ENCODE results near the gene FSIP1. TPM values are rescaled to one million over a fixed set of nuclear protein-coding genes. Genes with fewer than 3 reads are reported as not detected.

The FSIP1 gene
- total RNA-seq, 5 donors from 2014 or later (not counting 1 experiment from before 2014, with no cell fraction given) = 0.30 to 1.0 (median 0.43) TPM

DNA sequence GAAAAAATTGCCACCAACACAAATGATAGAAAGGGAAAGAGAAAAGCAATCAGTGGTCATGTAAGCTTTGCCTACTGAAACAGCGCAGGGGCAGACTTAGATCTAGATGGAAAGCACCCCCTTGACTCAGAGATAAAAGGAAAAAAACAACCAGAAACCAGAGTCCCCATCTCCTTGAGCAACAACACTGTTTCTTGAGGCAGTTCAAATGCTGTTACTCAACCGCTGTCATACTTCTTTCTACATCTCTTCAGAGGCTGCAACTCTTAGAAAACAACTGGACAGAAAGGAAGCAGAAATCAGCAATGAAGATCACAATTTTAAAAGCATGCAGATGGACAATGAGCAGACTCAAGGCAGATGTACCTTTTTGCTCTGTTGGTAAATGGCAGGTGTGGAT lies 36.5 kb downstream of the FSIP1 start:
- Mint-ChIP-seq H3K4me1 (no peaks in the 10 kb centered on the region), H3K27me3 (peaks cover 25 to 35% of the 10 kb centered on the region in 2 donors), H3K36me3 (no peaks in the 10 kb centered on the region), H3K9me3 (no peaks in the 10 kb centered on the region), H3K27ac (no peak overlapping the region), H3K4me3 (no peak overlapping the region)
- ATAC-seq (replicated peaks in 1 of 4) (no peak), DNase-seq (no peak)
- Histone ChIP-seq H3K4me3 (ENCODE audit: control insufficient read depth in 1 of 2, extremely low read depth in 1 of 2, low read length in 1 of 2) (no peak overlapping the region), H3K36me3 (ENCODE audit: control insufficient read depth in 2 of 2, extremely low read depth in 1 of 2, insufficient read depth in 1 of 2, low read length in 1 of 2) (no peaks in the 10 kb centered on the region), H3K4me1 (ENCODE audit: control insufficient read depth in 1 of 2, extremely low read depth in 1 of 2, insufficient read depth in 2 of 2, low read length in 2 of 2) (no peaks in the 10 kb centered on the region), H3K27me3 (replicated peaks in 1 of 2; ENCODE audit: control insufficient read depth in 2 of 2, extremely low read depth in 1 of 2, insufficient read depth in 2 of 2, low read length in 1 of 2) (peaks cover 0 to 7% of the 10 kb centered on the region in 2 experiments), H3K9me3 (no peaks in the 10 kb centered on the region), H3K27ac (ENCODE audit: low read length) (no peak overlapping the region)
- 83% methylated on average over 2 of the region's 2 CpGs for WGBS (ENCODE audit: insufficient coverage)
- ChIA-PET CTCF (no interaction called here), POLR2A (no interaction called here)

DNA sequence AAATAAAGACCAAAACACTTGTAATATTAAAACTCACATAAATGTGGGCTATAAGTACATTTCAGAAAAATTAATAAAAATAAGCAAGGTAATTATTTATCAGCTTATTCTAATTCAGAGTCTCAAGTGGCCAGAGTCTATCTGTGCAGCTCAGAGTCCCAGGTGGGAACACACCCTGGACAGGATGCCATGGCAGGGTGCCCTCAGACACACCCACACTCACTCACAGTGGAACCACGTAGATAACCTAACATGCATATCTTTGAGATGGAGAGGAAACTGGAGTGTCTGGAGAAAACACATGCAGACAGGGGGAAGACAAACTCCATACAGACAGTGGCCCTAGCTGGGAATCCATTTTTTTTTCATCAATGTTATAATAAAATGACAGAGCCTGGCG lies 37.2 kb downstream of the FSIP1 start:
- Histone ChIP-seq H3K4me1 (ENCODE audit: control insufficient read depth in 1 of 2, extremely low read depth in 1 of 2, insufficient read depth in 2 of 2, low read length in 2 of 2) (no peaks in the 10 kb centered on the region), H3K36me3 (ENCODE audit: control insufficient read depth in 2 of 2, extremely low read depth in 1 of 2, insufficient read depth in 1 of 2, low read length in 1 of 2) (no peaks in the 10 kb centered on the region), H3K4me3 (ENCODE audit: control insufficient read depth in 1 of 2, extremely low read depth in 1 of 2, low read length in 1 of 2) (no peak overlapping the region), H3K27ac (ENCODE audit: low read length) (no peak overlapping the region), H3K27me3 (replicated peaks in 1 of 2; ENCODE audit: control insufficient read depth in 2 of 2, extremely low read depth in 1 of 2, insufficient read depth in 2 of 2, low read length in 1 of 2) (peaks cover 0 to 7% of the 10 kb centered on the region in 2 experiments), H3K9me3 (no peaks in the 10 kb centered on the region)
- Mint-ChIP-seq H3K27me3 (peaks cover 20 to 35% of the 10 kb centered on the region in 2 donors), H3K4me1 (no peaks in the 10 kb centered on the region), H3K36me3 (no peaks in the 10 kb centered on the region), H3K4me3 (no peak overlapping the region), H3K9me3 (no peaks in the 10 kb centered on the region), H3K27ac (no peak overlapping the region)
- ChIA-PET CTCF (interaction anchor here in 1 of 2 donors (1.1 to 1.2 kb wide), 2 partner anchors 13 to 1022 kb away, joined by 3 read pairs; no protein-coding TSS in a partner anchor), POLR2A (no interaction called here)
- no peak for DNase-seq
- ATAC-seq (replicated peaks in 1 of 4) = no peak
- 0% methylated on average over 1 of the region's 2 CpGs for WGBS (ENCODE audit: insufficient coverage)

DNA sequence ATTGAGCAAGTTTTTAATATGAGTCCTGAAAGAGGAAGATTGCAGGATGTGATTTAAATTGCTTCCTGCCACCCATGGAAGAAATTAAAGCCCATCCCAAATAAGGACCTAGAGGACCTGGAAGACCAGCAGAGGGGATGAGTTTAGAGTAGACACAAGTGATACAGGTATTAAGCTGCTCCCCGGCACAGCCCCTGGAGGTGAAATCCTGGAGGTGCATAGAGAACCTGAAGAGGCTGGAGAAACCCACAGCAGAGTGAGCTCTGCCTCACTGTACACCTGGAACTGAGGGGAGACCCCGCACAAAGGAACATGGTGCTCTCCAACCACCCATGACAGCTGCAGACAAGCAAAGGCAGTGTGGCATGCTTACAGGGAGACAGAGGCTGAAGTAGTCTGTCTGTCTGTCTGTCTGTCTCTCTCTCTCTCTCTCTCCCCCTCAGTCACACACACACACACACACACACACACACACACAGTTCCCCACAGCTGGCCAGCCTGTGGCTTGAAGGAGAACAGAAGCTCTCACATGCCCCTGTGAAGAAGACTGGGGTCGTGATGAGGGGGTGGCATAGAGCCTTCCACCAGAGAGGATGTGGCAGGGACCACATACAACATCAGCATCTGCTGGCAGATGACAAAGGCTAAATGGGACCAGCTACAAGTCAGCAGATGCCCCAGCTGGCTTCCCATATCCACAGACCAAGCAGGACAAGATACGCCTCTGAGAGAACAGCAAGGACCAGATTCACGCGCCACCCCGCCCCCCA lies 38.1 kb downstream of the FSIP1 start:
- Histone ChIP-seq H3K4me1 (ENCODE audit: control insufficient read depth in 1 of 2, extremely low read depth in 1 of 2, insufficient read depth in 2 of 2, low read length in 2 of 2) (no peaks in the 10 kb centered on the region), H3K36me3 (ENCODE audit: control insufficient read depth in 2 of 2, extremely low read depth in 1 of 2, insufficient read depth in 1 of 2, low read length in 1 of 2) (no peaks in the 10 kb centered on the region), H3K27me3 (replicated peaks in 1 of 2; ENCODE audit: control insufficient read depth in 2 of 2, extremely low read depth in 1 of 2, insufficient read depth in 2 of 2, low read length in 1 of 2) (peaks cover 0 to 7% of the 10 kb centered on the region in 2 experiments), H3K27ac (ENCODE audit: low read length) (no peak overlapping the region), H3K4me3 (ENCODE audit: control insufficient read depth in 1 of 2, extremely low read depth in 1 of 2, low read length in 1 of 2) (no peak overlapping the region), H3K9me3 (no peaks in the 10 kb centered on the region)
- 58% methylated on average over 2 of the region's 7 CpGs for WGBS (ENCODE audit: insufficient coverage)
- Mint-ChIP-seq H3K36me3 (no peaks in the 10 kb centered on the region), H3K4me3 (no peak overlapping the region), H3K9me3 (no peaks in the 10 kb centered on the region), H3K4me1 (no peaks in the 10 kb centered on the region), H3K27me3 (peaks cover 18 to 31% of the 10 kb centered on the region in 2 donors), H3K27ac (no peak overlapping the region)
- CTCF ChIA-PET = interaction anchor here in 1 of 2 donors (1.1 to 1.2 kb wide), 2 partner anchors 14 to 1022 kb away, joined by 3 read pairs; no protein-coding TSS in a partner anchor
- no peak for ATAC-seq (replicated peaks in 1 of 4)
- DNase-seq = no peak
- POLR2A ChIA-PET = no interaction called here

DNA sequence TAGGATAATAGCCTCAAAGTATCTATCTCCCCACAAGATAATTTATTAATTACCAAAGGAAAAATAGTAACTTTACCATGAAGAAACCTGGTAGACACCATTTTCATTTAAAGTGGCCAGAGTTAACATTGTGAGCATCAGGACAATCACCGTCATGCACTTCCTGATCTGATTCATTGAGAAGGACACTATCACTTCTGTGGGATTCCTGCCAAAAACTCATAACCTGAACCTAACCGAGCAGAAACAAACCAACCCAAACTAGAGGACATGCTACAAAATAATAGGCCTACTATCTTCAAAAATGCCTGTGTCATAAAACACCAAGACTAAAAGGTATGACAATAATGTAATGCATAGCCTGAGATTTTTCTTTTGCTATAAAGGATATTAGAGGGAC lies 39.0 kb downstream of the FSIP1 start:
- ATAC-seq (replicated peaks in 1 of 4) (no peak), DNase-seq (no peak)
- Mint-ChIP-seq H3K9me3 (no peaks in the 10 kb centered on the region), H3K27ac (no peak overlapping the region), H3K4me3 (no peak overlapping the region), H3K36me3 (no peaks in the 10 kb centered on the region), H3K4me1 (no peaks in the 10 kb centered on the region), H3K27me3 (peaks cover 18 to 30% of the 10 kb centered on the region in 2 donors)
- Histone ChIP-seq H3K9me3 (no peaks in the 10 kb centered on the region), H3K27ac (ENCODE audit: low read length) (no peak overlapping the region), H3K4me3 (ENCODE audit: control insufficient read depth in 1 of 2, extremely low read depth in 1 of 2, low read length in 1 of 2) (no peak overlapping the region), H3K4me1 (ENCODE audit: control insufficient read depth in 1 of 2, extremely low read depth in 1 of 2, insufficient read depth in 2 of 2, low read length in 2 of 2) (no peaks in the 10 kb centered on the region), H3K36me3 (ENCODE audit: control insufficient read depth in 2 of 2, extremely low read depth in 1 of 2, insufficient read depth in 1 of 2, low read length in 1 of 2) (no peaks in the 10 kb centered on the region), H3K27me3 (replicated peaks in 1 of 2; ENCODE audit: control insufficient read depth in 2 of 2, extremely low read depth in 1 of 2, insufficient read depth in 2 of 2, low read length in 1 of 2) (peaks cover 0 to 7% of the 10 kb centered on the region in 2 experiments)
- ChIA-PET POLR2A (no interaction called here), CTCF (no interaction called here)
- WGBS (ENCODE audit: insufficient coverage) = 63% methylated on average over 1 of the region's 2 CpGs

DNA sequence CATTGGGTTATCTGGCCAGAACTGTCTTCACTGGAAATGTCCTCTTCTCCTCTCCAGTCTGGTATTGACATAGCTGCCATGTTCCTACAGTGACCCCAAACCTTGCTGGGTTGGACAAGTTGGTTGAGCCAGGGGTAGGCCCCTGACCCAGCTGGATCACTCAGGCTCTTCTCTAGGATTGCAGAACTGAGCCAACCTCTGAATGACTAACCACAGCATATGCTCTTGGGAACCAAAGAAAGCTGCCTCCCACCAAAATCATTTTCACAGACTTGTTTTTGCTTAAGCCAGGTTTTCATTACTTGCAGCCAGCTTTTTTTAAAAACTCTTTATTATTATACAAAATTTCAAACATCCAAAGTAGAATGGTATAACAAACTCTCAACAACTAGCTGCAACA lies 41.4 kb downstream of the FSIP1 start:
- Histone ChIP-seq H3K4me3 (ENCODE audit: control insufficient read depth in 1 of 2, extremely low read depth in 1 of 2, low read length in 1 of 2) (no peak overlapping the region), H3K27me3 (replicated peaks in 1 of 2; ENCODE audit: control insufficient read depth in 2 of 2, extremely low read depth in 1 of 2, insufficient read depth in 2 of 2, low read length in 1 of 2) (peaks cover 0 to 11% of the 10 kb centered on the region in 2 experiments), H3K36me3 (ENCODE audit: control insufficient read depth in 2 of 2, extremely low read depth in 1 of 2, insufficient read depth in 1 of 2, low read length in 1 of 2) (no peaks in the 10 kb centered on the region), H3K9me3 (no peaks in the 10 kb centered on the region), H3K27ac (ENCODE audit: low read length) (no peak overlapping the region), H3K4me1 (ENCODE audit: control insufficient read depth in 1 of 2, extremely low read depth in 1 of 2, insufficient read depth in 2 of 2, low read length in 2 of 2) (no peaks in the 10 kb centered on the region)
- Mint-ChIP-seq H3K4me1 (no peaks in the 10 kb centered on the region), H3K27ac (no peak overlapping the region), H3K4me3 (no peak overlapping the region), H3K27me3 (peaks cover 10 to 21% of the 10 kb centered on the region in 2 donors), H3K9me3 (no peaks in the 10 kb centered on the region), H3K36me3 (no peaks in the 10 kb centered on the region)
- DNase-seq (no peak), ATAC-seq (replicated peaks in 1 of 4) (no peak)
- ChIA-PET CTCF (interaction anchor here in 1 of 2 donors (0.9 to 1.6 kb wide), 2 partner anchors 16 to 17 kb away, joined by 4 to 7 read pairs; no protein-coding TSS in a partner anchor), POLR2A (no interaction called here)

DNA sequence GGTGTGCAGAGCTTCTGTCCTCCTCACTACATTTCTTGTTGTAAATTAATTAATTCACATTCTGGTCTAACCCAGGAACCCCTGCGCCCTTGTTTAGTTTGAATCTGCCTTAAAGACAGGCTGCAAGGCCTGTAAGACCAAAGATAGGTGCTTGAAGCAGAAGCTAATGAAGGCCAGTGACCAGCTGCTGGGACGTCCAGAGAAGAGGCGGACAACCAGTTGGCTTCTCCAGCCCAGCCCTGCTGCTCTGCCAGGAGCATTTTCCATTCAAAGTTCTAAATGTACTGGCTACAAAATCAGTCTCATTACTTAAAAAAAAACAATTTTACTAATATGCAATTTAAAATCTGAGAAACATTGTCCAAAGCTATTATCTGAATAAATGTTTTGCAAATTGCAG lies 43.6 kb downstream of the FSIP1 start:
- no peak overlapping the region for H3K27ac ChIP-seq (ENCODE audit: low read length)
- Mint-ChIP-seq H3K4me3 (no peak overlapping the region), H3K36me3 (no peaks in the 10 kb centered on the region), H3K27me3 (peaks cover 6 to 9% of the 10 kb centered on the region in 2 donors), H3K27ac (no peak overlapping the region), H3K9me3 (no peaks in the 10 kb centered on the region), H3K4me1 (no peaks in the 10 kb centered on the region)
- 100% methylated on average over 1 of the region's 3 CpGs for WGBS (ENCODE audit: insufficient coverage)
- POLR2A ChIA-PET = no interaction called here
- H3K4me1 ChIP-seq (ENCODE audit: control insufficient read depth in 1 of 2, extremely low read depth in 1 of 2, insufficient read depth in 2 of 2, low read length in 2 of 2) = no peaks in the 10 kb centered on the region
- ATAC-seq (replicated peaks in 1 of 4) (no peak), DNase-seq (no peak)
- H3K9me3 ChIP-seq = no peaks in the 10 kb centered on the region
- H3K27me3 ChIP-seq (replicated peaks in 1 of 2; ENCODE audit: control insufficient read depth in 2 of 2, extremely low read depth in 1 of 2, insufficient read depth in 2 of 2, low read length in 1 of 2) = peaks cover 0 to 5% of the 10 kb centered on the region in 2 experiments
- CTCF ChIA-PET = no interaction called here
- no peaks in the 10 kb centered on the region for H3K36me3 ChIP-seq (ENCODE audit: control insufficient read depth in 2 of 2, extremely low read depth in 1 of 2, insufficient read depth in 1 of 2, low read length in 1 of 2)
- H3K4me3 ChIP-seq (ENCODE audit: control insufficient read depth in 1 of 2, extremely low read depth in 1 of 2, low read length in 1 of 2) = no peak overlapping the region

Data from T-cell (primary cell).